ENCODE results near the gene MAP3K7.
"Not testable (repeated sequence)": the region's sequence is repeated elsewhere in the genome, so short reads cannot be mapped to it uniquely, and the experiment has no call there.

The MAP3K7 gene

DNA sequence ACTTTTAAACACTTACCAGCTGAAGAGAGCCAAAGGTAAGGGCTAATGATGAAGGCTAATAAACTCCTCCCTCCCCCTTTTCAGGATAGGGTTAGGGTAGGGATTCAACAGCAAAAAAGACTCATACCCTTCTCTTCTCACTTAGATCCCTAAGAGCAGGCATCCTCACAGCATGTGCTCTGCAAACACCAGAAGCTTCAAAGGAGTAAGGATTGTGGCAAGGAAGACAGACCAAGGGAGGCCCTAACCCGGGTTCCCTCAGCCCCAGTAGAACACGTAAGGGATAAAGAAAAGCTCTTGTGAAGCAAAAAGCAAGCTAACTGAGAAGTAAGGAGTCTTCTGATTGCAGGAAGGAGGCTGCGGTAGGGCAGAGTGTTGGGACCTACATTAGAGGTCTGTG lies 11.6 kb downstream of the MAP3K7 start:
- no peak for DNase-seq

- DNase-seq: peak in 1 of 2 donors; percentile 13
These were observed 12.3 kb downstream of the MAP3K7 start for GRCh38 chr6:90574610-90575009.

GRCh38 chr6:90573624-90574023 lies 13.2 kb downstream of the MAP3K7 start:
- DNase-seq: no peak

- DNase-seq: no peak
These were observed 14.0 kb downstream of the MAP3K7 start for GRCh38 chr6:90572856-90573255.

GRCh38 chr6:90569223-90569622 lies 17.6 kb downstream of the MAP3K7 start:
- DNase-seq: no peak

- DNase-seq: not testable (repeated sequence)
These were observed 19.2 kb downstream of the MAP3K7 start for GRCh38 chr6:90567682-90568081.

DNA sequence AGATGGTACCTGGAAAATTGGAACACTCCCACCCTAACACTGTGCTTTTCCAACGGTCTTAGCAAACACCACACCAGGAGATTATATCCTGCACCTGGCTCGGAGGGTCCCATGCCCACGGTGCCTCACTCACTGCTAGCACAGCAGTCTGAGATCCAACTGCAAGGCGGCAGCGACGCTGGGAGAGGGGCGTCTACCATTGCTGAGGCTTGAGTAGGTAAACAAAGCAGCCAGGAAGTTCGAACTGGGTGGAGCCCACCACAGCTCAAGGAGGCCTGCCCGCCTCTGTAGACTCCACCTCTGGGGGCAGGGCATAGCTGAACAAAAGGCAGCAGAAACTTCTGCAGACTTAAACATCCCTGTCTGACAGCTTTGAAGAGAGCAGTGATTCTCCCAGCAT lies 24.5 kb downstream of the MAP3K7 start:
- DNase-seq: peak in 1 of 2 donors; percentile 22

- no peak for DNase-seq
These were observed 26.9 kb downstream of the MAP3K7 start for GRCh38 chr6:90559931-90560330.

- no peak for DNase-seq
These were observed 29.9 kb downstream of the MAP3K7 start for GRCh38 chr6:90557006-90557405.

- DNase-seq: no peak
These were observed 38.9 kb downstream of the MAP3K7 start for GRCh38 chr6:90547991-90548390.

- no peak for DNase-seq
These were observed 39.8 kb downstream of the MAP3K7 start for GRCh38 chr6:90547079-90547478.

DNA sequence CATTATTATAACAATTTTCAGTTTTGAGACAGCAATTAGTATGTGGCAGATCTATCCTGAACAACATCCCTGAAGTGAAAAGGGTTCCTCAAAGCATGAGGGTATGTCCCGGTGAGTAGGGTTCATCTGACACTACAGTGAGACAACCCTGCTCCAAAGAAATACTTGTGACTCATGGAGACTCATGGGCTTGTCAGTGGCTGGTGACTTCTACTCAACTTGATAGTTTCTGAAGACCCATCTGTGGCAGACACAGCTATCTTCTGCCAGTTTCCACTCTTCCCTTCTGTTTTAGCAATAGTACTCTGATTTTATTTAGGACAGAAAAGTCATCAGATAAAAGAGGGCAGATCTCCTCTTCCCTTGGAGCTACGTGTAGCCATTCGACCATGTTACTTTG lies 41.4 kb downstream of the MAP3K7 start:
- no peak for DNase-seq

- no peak for DNase-seq
These were observed 42.1 kb downstream of the MAP3K7 start for GRCh38 chr6:90544741-90545140.

DNA sequence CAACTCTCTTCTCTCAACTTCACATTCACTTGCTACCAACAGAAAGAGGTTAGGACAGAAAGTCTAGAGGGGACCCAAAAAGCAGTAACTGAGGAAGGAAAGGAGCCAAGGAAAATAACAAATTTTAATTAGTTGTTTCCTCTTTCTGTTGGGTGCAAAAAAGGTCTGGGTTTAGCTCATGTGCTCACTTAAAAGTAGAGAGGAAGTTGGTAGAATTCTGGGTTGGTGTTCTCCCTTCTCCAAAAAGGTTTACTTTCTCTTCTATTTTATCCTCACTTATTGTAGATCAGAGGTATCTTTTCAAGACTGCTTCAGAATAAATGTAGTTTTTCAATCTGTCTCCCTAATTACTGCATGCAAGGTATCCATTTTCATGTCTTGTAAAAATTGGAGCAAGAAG lies 42.8 kb downstream of the MAP3K7 start:
- no peak for DNase-seq

DNA sequence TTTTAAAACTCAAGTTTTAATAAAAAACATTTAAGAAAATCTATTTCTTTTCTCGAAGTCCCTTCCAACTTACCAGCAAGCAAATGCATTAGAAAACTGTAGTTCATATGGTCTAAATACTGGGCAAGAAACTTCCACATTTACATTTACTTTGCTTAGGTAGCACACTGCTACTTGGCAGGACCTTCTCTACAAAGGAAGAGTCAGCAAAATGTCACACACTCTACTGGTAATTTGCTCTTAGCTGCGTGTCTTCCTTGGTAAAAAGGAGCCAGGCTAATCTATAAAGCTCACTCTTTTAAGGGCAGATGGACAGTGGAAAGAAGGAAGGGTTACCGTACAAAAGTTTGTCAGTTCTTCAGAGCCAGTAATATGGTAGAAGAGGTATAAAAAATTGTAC lies 45.7 kb downstream of the MAP3K7 start:
- DNase-seq: no peak

GRCh38 chr6:90538278-90539046 lies 48.4 kb downstream of the MAP3K7 start:
- DNase-seq: no peak

DNA sequence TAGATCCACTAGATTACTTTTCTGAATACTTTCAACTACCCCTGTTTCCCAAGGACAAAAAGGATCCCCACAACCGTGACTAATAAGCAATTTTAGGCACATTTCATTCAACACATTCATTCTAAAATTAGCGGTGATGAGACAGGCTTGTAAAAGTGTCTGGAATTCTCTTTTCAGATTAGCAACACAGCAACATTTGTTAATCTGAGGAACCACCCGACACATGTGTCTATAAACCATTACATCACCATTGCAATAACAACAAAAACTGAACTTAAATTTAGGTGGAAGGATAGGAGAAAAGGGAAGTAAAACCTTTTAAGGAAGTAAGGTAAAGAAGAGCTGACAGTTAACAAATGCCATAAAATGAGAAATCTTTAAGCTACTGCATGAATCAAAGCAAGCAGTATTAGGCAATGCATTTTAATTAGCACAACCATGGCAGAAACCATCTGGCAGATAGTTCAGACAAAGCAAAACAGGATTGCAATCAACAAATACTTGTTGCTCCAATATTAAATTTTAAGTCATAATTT lies 49.1 kb downstream of the MAP3K7 start:
- DNase-seq: peak in 1 of 2 donors; percentile 4

DNA sequence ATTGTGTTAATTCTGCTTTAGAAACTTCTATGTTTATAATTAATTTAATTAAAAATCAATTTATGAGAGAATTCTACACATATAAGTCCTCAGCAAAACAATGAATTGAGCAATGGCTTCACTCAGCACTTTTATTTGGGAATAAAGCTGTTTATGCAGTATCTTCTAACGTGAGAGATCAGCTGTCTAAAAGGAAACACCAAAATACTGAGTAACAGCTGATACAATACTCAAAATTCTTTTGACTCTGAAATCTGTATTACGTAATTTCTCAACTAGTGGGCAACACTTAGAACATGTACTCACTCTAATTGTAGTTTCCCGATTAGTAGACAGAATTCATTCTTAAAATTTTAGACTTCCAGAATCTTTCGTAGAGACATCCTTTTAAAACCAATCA lies 49.8 kb downstream of the MAP3K7 start:
- DNase-seq: no peak

DNA sequence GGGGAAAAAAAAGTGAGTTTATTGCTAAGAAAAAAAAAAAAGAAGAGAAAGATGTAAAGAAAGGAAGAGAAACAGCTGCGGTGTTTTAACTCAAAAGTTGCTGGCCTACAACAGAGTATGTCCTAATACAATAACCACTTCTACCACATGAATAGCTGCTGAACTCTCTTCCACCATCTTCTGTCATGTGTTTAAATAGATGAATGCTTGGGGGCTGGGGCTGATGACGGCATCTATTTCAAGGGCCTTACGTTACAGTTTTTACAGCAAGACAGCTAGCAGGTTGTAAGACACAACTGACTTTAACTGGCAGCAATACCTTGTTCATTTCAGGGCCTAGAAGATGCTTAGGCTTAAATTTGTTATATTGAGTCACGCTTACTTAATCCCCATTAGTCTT lies 50.4 kb downstream of the MAP3K7 start:
- DNase-seq: no peak

DNA sequence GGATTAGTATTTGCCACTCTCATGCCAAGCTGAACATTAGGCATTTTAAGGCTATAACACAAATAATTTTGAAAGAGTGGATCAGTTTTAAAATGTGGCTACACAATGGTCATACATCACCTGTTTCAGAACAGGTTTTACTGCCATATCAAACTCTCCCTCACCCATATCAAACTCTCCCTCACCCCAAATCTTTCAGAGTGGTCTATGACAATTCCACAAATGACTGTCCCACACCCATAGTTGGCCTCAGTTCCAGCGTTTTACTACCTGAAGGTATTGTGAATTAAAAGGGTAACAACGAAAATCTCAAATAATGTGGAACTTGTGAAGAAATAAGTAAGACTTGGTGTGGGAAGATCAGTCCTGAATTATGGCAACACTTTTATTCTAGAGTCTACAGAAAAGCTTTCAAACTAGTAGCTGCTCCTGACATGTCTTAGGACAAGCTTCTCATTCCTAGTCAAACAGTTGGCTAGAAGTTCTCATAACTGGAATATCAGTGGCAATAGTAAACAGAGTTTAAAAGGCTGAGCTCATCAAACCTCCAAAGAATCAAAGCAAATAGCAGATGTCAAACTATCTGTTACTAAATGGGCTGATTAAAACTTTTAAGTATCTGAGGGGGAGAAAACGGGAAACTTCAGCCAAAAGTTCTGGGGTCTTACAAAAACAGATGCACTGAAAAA lies 52.4 kb downstream of the MAP3K7 start:
- DNase-seq: no peak

DNA sequence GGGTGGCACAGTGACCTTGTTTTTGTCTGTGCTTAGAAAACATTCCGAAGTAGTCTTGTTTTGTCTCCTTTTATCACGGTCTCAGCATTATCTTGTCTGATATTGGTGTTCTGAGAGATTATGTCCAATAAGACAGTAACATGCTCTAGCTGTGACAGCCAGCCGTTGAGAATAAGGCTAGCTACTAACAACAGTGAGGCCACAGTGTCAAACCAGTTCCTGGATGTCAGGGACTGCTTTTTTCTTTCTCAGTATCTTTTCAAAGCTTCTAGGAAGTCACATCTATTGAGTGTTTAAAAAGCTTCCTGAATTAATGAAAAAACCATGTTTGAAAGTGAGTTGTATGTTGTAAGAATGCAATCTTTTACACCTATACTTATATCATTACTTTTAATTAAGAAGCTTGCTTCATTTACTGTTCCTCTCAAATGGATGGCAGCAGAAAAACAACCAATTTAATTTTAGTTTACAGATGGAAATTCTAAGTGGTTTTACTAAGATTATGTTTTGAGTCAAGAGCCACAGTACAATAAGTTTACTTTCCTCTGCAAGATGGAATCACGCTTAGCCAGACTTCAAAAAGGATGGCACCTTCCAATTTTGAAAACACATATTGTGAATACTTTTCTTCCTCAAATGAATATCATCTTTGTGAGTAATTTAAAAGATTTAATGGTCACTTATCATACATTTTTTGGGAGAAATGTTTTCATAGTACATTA lies 53.1 kb downstream of the MAP3K7 start:
- no peak for DNase-seq

DNA sequence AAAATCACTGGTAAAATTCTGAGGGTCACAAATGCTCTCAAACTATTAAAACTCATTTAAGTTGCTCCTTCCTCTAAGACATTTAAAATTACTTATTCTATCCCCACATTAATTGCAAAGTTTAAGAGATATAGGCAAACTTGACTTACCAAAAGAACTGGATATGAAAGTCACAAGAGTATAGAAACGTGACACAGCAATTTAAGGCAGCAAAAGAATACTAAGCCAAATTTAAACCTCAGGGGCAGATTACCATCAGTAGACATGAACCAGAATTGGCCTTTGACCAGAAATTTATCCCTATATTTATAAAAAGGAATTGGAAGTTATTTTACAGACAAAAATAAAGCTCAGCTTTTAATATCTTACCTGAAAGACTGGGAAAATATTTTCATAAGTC lies 56.0 kb downstream of the MAP3K7 start:
- no peak for DNase-seq

GRCh38 chr6:90525421-90525820 lies 61.5 kb downstream of the MAP3K7 start:
- DNase-seq: no peak

All from CD4-positive, alpha-beta T cell treated with Interferon alpha-2 for 1 hour (primary cell).